A549 (cell line): ENCODE data around the gene UBQLN4. TPM values are rescaled to one million over a fixed set of nuclear protein-coding genes. Genes with fewer than 3 reads are reported as not detected.

Experiments
- ATAC-seq, 2 experiments: fragments of 200-7000 bp in 1 of 2; fragments of >200 bp in 1 of 2; cut with Nextera tagmentation in 1 of 2; cut with Tn5 transposase in 1 of 2; 3 replicates each; pipeline versions ENCODE4 v1.8.0 to v1.9.1; 2018 to 2020; ENCODE audit warnings: mild to moderate bottlenecking in 1 of 2, moderate library complexity in 1 of 2
- CTCF ChIA-PET: fragments of 300-600 bp; sonication (Branson Sonifier 250); formaldehyde crosslinking; extraction: SDS; loops from one replicate; lab custom pipeline; 2021; ENCODE audit warnings: antibody characterized with exemption, inconsistent platforms; lab: Yijun Ruan, JAX
- POLR2A ChIA-PET: fragments of 350-600 bp; formaldehyde crosslinking; extraction: SDS; loops from one replicate; lab custom pipeline; 2021; ENCODE audit warnings: antibody characterized with exemption, inconsistent platforms; lab: Yijun Ruan, JAX
- DNase-seq, 2 experiments: peaks; one replicate each; pipeline versions ENCODE4 v3.0.0 to v3.0.0-alpha.2; 2011 to 2016; ENCODE audit warnings: low read depth in 1 of 2, low spot score in 1 of 2
- FAIRE-seq: peaks from 2 replicates; lab custom pipeline; 2011; peaks lifted over from hg19 to GRCh38; lab: Jason Lieb, UNC
- H3K27ac ChIP-seq, 2 experiments: fragments of >200 bp; sonication (Bioruptor Twin); formaldehyde crosslinking; 3 replicates each; pipeline ENCODE4 v1.5.1; 2016 to 2017
- H3K4me1 ChIP-seq: fragments of >200 bp; sonication (Bioruptor Twin); formaldehyde crosslinking; 3 replicates; pipeline ENCODE4 v1.6.1; 2016
- H3K4me2 ChIP-seq: fragments of >200 bp; sonication (Bioruptor Twin); formaldehyde crosslinking; 3 replicates; pipeline ENCODE4 v1.6.1; 2016
- H3K4me3 ChIP-seq: fragments of >200 bp; sonication (Bioruptor Twin); formaldehyde crosslinking; 3 replicates; pipeline ENCODE4 v1.5.1; 2016
- H3K9me3 ChIP-seq: fragments of >200 bp; sonication (Bioruptor Twin); formaldehyde crosslinking; 3 replicates; pipeline ENCODE4 v1.6.1; 2016
- ATOH8 ChIP-seq: fragments of 250-450 bp; sonication (Bioruptor Pico); IDR thresholded peaks from 2 replicates; pipeline ENCODE4 v1.5.0; 2020; ENCODE audit warnings: low read depth, mild to moderate bottlenecking, moderate library complexity
- BCL3 ChIP-seq: fragments of >200 bp; sonication (Bioruptor Twin); formaldehyde crosslinking; IDR thresholded peaks from 3 replicates; pipeline ENCODE4 v1.6.1; 2016
- BHLHE40 ChIP-seq: IDR thresholded peaks from 2 replicates; pipeline ENCODE4 v1.6.1; 2012; ENCODE audit warnings: low read depth, low read length, inconsistent platforms
- CBX2 ChIP-seq: fragments of 200-600 bp; sonication (generic); IDR thresholded peaks from 2 replicates; pipeline ENCODE4 v1.6.1; 2016; ENCODE audit warnings: low read depth, mild to moderate bottlenecking, borderline replicate concordance
- CHD2 ChIP-seq: fragments of 150-350 bp; IDR thresholded peaks from 2 replicates; pipeline ENCODE4 v1.6.1; 2014; ENCODE audit warnings: low read length; ENCODE audit not compliant: partially characterized antibody
- CHD4 ChIP-seq: fragments of 200-600 bp; sonication (generic); IDR thresholded peaks from 2 replicates; pipeline ENCODE4 v1.6.1; 2016; ENCODE audit warnings: antibody characterized with exemption, mild to moderate bottlenecking, borderline replicate concordance
- EHF ChIP-seq: fragments of 250-450 bp; sonication (Bioruptor Pico); IDR thresholded peaks from 2 replicates; pipeline ENCODE4 v1.5.0; 2020; ENCODE audit warnings: mild to moderate bottlenecking
- EP300 ChIP-seq, 2 experiments: fragments of >200 bp; sonication (Bioruptor Twin); formaldehyde crosslinking; IDR thresholded peaks; 2 replicates in 1 of 2; 3 replicates in 1 of 2; pipeline ENCODE4 v1.6.1; 2016 to 2017
- ESRRA ChIP-seq: fragments of 150-350 bp; IDR thresholded peaks from 2 replicates; pipeline ENCODE4 v1.6.1; 2014; ENCODE audit warnings: mild to moderate bottlenecking, low read length, borderline replicate concordance
- FOSL2 ChIP-seq, 2 experiments: fragments of 450-650 bp in 1 of 2; fragments of >200 bp in 1 of 2; sonication (Bioruptor Twin) in 1 of 2; formaldehyde crosslinking; IDR thresholded peaks; 2 replicates each; pipeline versions ENCODE4 v1.5.0 to v1.6.1; 2016 to 2020; ENCODE audit warnings: mild to moderate bottlenecking in 1 of 2, moderate library complexity in 1 of 2
- HES2 ChIP-seq: fragments of >200 bp; sonication (Bioruptor Twin); formaldehyde crosslinking; IDR thresholded peaks from 2 replicates; pipeline ENCODE4 v1.6.1; 2016
- HOXB13 ChIP-seq: fragments of 250-450 bp; sonication (Bioruptor Pico); IDR thresholded peaks from 2 replicates; pipeline ENCODE4 v1.5.0; 2020; ENCODE audit warnings: low read depth, mild to moderate bottlenecking, moderate library complexity
- HOXB5 ChIP-seq: fragments of 250-450 bp; sonication (Bioruptor Pico); IDR thresholded peaks from 2 replicates; pipeline ENCODE4 v1.5.0; 2020; ENCODE audit warnings: mild to moderate bottlenecking, moderate library complexity
- MYC ChIP-seq: IDR thresholded peaks from 2 replicates; pipeline ENCODE4 v1.6.1; 2012; ENCODE audit warnings: mild to moderate bottlenecking, inconsistent platforms, low read length, improper control_type of control experiment, borderline replicate concordance
- NR3C1 ChIP-seq: fragments of >200 bp; sonication (Bioruptor Twin); formaldehyde crosslinking; IDR thresholded peaks from 3 replicates; pipeline ENCODE4 v1.6.1; 2017
- PBX3 ChIP-seq: IDR thresholded peaks from 2 replicates; pipeline ENCODE4 v1.6.1; 2012
- RAD21 ChIP-seq, 2 experiments: fragments of >200 bp in 1 of 2; sonication (Bioruptor Twin) in 1 of 2; formaldehyde crosslinking in 1 of 2; IDR thresholded peaks in 1 of 2; conservative IDR thresholded peaks in 1 of 2; 2 replicates in 1 of 2; 3 replicates in 1 of 2; pipeline ENCODE4 v1.6.1; 2012 to 2018; ENCODE audit warnings: inconsistent platforms in 1 of 2
- REST ChIP-seq: fragments of 200-600 bp; sonication (generic); IDR thresholded peaks from 2 replicates; pipeline ENCODE4 v1.6.1; 2016; ENCODE audit warnings: antibody characterized with exemption, mild to moderate bottlenecking, moderate library complexity
- SREBF2 ChIP-seq: fragments of 450-650 bp; IDR thresholded peaks from 2 replicates; pipeline ENCODE4 v1.6.1; 2014; ENCODE audit warnings: mild to moderate bottlenecking, moderate library complexity
- TFCP2L1 ChIP-seq: fragments of 250-450 bp; sonication (Bioruptor Pico); IDR thresholded peaks from 2 replicates; pipeline ENCODE4 v1.5.0; 2021; ENCODE audit warnings: mild to moderate bottlenecking
- ZC3H11A ChIP-seq: fragments of 450-650 bp; IDR thresholded peaks from 2 replicates; pipeline ENCODE4 v1.6.1; 2014; ENCODE audit warnings: antibody characterized with exemption, mild to moderate bottlenecking
- ZNF302 ChIP-seq: fragments of 250-450 bp; sonication (Bioruptor Pico); IDR thresholded peaks from 2 replicates; pipeline ENCODE4 v1.9.0; 2021; ENCODE audit warnings: inconsistent platforms, mild to moderate bottlenecking, moderate library complexity
- WGBS: methylation state at CpG from one replicate; pipeline ENCODE4 v1.1.6; 2017; ENCODE audit errors: missing lambda C conversion rate; 5-methylcytosine and 5-hydroxymethylcytosine counted together
- polyA plus RNA-seq, 4 experiments: library from polyadenylated mRNA; depleted of rRNA in 3 of 4; stranded (reverse); fragments of >200 nt; fragmentation: RNase III in 1 of 4; extraction: RNeasy Plus Mini Kit Qiagen cat#74134 plus additional on column Dnase treatment in 1 of 4; gene quantifications; 2 replicates in 3 of 4; 3 replicates in 1 of 4; pipeline ENCODE4 v1.2.3, GENCODE V29; 2011 to 2017

Gene UBQLN4
- polyA plus RNA-seq, 2 of the 4 experiments (the other 2 are of a cell fraction): 38.2 to 42.0 TPM

- Histone ChIP-seq H3K9me3 (no peaks in the 10 kb centered on the region), H3K4me3 (no peak overlapping the region), H3K4me2 (no peak overlapping the region), H3K4me1 (peaks cover 10% of the 10 kb centered on the region; the same call in 2 of the 3 replicates), H3K27ac (no peak overlapping the region)
- TF ChIP-seq BHLHE40: no peak
- TF ChIP-seq PBX3: no peak
- no peak for TF ChIP-seq REST
- TF ChIP-seq NR3C1: no peak
- no peak for TF ChIP-seq HES2
- TF ChIP-seq ESRRA: no peak
- ATAC-seq (no peak), FAIRE-seq (no peak), DNase-seq (no peak)
- WGBS: 94% methylated on average over 5 of the region's 7 CpGs
- ChIA-PET CTCF (interaction anchor here (1.1 to 3.1 kb wide), 8 partner anchors 9 to 113 kb away, joined by 3 to 20 read pairs (median 4); no protein-coding TSS in a partner anchor), POLR2A (no interaction called here)
Measured at GRCh38 chr1:156051011-156051725, 2.4 kb downstream of the UBQLN4 start.

- Histone ChIP-seq H3K4me1 (peaks cover 3% of the 10 kb centered on the region; the same call in 1 of the 3 replicates), H3K4me3 (no peak overlapping the region), H3K4me2 (no peak overlapping the region), H3K27ac (no peak overlapping the region), H3K9me3 (no peaks in the 10 kb centered on the region)
- CTCF ChIA-PET: interaction anchor here (1.1 to 2.9 kb wide), 6 partner anchors 14 to 96 kb away, joined by 3 to 10 read pairs (median 3); partner anchors contain the start of gene SSR2
- DNase-seq: no peak
- POLR2A ChIA-PET: no interaction called here
- TF ChIP-seq EHF (CRISPR knock-in tag) (no peak), EP300 (IDR thresholded peaks at IDR 0.05) (no peak), BHLHE40 (no peak), HOXB5 (CRISPR knock-in tag) (no peak), ZC3H11A (no peak), HES2 (no peak), CHD2 (no peak), ZNF302 (CRISPR knock-in tag) (no peak), BCL3 (no peak)
- no peak for FAIRE-seq
- WGBS: 92% methylated on average over 3 of the region's 4 CpGs
- no peak for ATAC-seq
Measured at GRCh38 chr1:156050376-156050775, 3.2 kb downstream of the UBQLN4 start.

GRCh38 chr1:156048663-156049258, 4.8 kb downstream of the UBQLN4 start:
- no peaks in the 10 kb centered on the region for H3K9me3 ChIP-seq
- H3K4me1 ChIP-seq: 0 out of 3 replicates have a peak, but pooled peaks cover 3% of the 10 kb centered on the region
- DNase-seq (no peak), FAIRE-seq (no peak), ATAC-seq (no peak)
- no peak overlapping the region for H3K27ac ChIP-seq
- CTCF ChIA-PET: interaction anchor here (1.0 to 2.9 kb wide), 6 partner anchors 12 to 45 kb away, joined by 3 to 10 read pairs (median 4); partner anchors contain the start of gene SSR2
- no peak overlapping the region for H3K4me3 ChIP-seq
- no peak overlapping the region for H3K4me2 ChIP-seq
- POLR2A ChIA-PET: interaction anchor here (0.6 kb wide), 1 partner anchor 114 kb away, joined by 3 read pairs; the partner anchor contains the start of gene KHDC4
- WGBS: 94% methylated on average over 3 of the region's 3 CpGs
- TF ChIP-seq ATOH8 (CRISPR knock-in tag) (no peak), HOXB13 (CRISPR knock-in tag) (no peak), CHD4 (no peak), TFCP2L1 (no peak), BHLHE40 (no peak), MYC (no peak), RAD21 (conservative IDR thresholded peaks at IDR 0.05 in 1 of 2, IDR thresholded peaks at IDR 0.05 in 1 of 2) (no peak), NR3C1 (no peak), FOSL2 (IDR thresholded peaks at IDR 0.05) (no peak), FOSL2 (CRISPR knock-in tag; IDR thresholded peaks at IDR 0.05) (no peak), CBX2 (no peak), SREBF2 (no peak)
